ENCODE data around the gene PHF3.

Gene PHF3

GRCh38 chr6:63644668-63645326 is 9.2 kb downstream of the PHF3 start:
- DNase-seq = no peak

GRCh38 chr6:63649269-63649668 is 13.7 kb downstream of the PHF3 start:
- no peak for DNase-seq

DNA sequence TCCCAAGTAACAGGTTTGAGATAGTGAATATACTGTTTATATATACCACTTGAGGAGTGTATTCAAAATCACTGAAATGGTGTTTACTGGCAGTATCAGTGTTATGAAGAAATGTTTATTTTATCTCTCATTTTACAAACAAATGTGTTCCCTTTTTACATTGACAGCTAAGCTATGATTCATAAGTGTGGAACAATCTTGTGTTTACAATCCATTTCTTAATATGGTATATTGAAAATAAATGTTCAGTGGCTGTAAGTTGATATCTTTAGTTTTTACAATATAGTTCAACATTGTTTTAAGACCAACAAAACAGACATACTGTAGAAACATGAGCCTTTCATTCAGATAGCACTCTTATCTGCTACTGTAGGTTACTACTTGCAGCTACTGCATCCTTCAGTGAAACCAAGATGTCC is 14.3 kb downstream of the PHF3 start:
- DNase-seq = no peak

- DNase-seq = no peak
Measured at GRCh38 chr6:63652980-63653379, 17.4 kb downstream of the PHF3 start.

GRCh38 chr6:63660757-63661156 is 25.2 kb downstream of the PHF3 start:
- no peak for DNase-seq

DNA sequence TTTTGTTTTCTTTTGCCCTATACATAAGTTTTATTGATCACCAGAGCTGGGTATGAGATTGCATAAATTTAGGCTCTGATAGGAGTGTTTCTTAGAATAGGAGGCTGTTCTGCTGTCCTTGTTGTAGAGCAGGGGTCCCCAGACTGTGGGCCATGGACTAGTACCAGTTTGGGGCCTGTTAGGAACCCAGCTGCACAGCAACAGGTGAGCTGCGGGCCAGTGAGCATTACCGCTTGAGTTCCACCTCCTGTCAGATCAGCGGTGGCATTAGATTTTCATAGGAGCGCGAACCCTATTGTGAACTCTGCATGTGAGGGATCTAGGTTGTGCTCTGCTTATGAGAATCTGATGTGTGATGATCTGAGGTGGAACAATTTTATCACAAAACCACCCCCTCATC is 26.2 kb downstream of the PHF3 start:
- no peak for DNase-seq

DNA sequence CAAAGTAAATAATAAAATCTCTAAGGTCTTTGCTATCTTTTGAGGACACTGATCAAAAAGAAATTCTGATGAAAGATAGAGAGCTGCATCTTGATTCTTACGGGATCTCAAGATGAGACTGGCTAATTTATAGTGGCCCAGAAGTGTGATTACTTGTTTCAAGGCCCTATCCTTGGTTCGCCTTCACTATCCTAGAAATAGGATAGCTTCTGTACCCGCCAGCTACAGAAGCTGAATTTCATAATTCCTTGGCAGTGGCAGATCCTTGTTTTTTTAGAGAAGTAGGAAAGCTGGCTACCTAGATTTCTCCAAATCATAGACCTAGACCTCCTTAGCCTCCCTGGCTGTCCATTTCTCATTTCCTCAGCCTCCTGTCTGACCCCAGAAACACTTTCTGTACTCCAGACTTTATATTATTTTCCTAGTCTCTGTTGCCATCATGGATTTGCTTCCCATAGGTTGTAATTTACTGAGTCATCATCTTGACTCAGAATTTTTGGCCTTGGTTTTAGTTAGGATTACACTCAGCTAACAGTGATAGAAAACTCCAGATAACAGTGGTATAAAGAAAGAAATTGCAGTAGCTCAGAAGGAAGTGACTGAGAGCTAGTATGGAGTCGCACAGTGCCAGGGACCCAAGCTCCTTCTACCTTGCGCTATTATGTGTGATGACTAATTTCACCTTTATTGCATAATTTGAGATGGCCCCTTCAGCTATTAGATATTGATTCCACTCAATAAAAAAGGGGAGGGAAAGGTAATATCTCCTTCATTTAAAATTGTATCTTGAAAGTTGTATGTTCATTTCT is 27.7 kb downstream of the PHF3 start:
- DNase-seq = no peak

DNA sequence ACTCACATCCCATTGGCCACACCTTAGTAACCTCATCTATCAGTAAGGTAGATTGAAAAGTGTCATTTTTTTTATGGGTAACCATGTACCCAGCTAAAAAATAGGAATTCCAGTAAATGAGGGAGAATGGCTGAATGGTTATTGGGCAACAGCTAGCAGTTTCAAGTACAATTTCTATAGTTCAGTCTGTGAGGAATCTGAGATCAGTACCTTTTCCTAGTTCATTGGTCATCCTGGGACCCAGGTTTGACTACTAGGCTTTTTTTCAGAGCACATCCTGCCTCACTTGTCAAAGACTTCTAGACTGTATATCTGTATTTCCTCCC is 28.3 kb downstream of the PHF3 start:
- no peak for DNase-seq

GRCh38 chr6:63671098-63671754 is 35.6 kb downstream of the PHF3 start:
- no peak for DNase-seq

DNA sequence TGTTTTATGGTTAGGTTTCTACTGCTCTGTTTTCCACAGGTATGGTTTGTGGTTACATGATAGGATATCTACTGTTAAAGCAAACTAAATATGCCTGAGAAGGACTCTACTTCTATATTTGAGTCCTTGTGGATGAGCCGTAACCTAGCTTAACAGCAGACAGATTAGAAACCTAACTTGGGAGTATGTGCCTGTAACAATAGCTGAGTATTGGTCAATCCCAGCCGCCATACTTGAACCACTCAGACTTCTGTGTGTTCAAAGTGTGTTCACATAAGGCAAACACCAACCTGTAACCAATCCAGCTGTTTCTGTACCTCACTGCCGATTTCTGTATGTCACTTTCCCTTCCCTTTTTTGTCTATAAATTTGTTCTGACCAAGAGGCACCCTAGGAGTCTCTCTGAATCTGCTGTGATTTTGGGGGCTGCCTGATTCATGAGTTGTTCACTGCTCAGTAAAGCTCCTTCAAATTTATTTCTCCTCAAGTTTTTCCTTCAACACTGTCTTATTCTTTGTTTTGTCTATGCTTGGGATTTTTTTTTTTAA is 37.1 kb downstream of the PHF3 start:
- no peak for DNase-seq

DNA sequence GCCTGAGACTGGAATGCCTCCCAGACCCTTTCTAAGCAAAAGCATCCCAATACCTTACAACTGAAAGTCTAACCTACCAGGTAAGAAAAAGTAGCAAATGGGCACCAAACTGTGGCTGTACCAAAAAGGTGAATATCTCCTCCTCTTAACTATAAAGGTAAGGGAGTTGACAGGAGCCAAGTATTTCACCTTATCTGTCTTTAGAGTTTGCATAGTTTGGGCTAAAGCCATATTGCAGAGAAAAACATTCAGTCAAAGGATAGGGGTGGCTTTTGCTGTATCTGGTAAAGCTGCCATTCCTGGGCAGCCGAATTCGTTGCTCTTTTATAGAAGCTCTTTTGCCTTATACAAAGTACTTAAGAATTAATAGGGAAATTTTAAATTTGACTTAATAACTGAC is 38.1 kb downstream of the PHF3 start:
- no peak for DNase-seq

DNA sequence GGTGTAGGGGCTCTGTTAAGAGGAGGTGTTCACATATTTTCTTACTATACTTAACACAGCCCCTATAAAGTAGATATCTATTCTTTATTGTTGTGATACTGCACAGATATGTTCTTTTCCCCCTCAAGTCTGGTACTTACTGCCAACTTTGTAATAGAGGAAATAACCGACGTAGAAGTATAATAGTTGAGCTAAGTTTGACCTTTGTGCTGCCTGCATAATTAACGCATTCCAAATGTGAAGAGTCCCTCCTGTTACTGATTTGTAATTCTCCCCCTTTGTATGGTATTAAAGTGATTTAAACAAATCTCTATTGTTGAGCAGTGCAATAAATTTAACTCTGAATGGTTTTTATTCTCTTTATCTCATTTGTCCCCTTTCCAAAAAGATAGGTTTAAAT is 39.0 kb downstream of the PHF3 start:
- no peak for DNase-seq

GRCh38 chr6:63675138-63675537 is 39.5 kb downstream of the PHF3 start:
- no peak for DNase-seq

DNA sequence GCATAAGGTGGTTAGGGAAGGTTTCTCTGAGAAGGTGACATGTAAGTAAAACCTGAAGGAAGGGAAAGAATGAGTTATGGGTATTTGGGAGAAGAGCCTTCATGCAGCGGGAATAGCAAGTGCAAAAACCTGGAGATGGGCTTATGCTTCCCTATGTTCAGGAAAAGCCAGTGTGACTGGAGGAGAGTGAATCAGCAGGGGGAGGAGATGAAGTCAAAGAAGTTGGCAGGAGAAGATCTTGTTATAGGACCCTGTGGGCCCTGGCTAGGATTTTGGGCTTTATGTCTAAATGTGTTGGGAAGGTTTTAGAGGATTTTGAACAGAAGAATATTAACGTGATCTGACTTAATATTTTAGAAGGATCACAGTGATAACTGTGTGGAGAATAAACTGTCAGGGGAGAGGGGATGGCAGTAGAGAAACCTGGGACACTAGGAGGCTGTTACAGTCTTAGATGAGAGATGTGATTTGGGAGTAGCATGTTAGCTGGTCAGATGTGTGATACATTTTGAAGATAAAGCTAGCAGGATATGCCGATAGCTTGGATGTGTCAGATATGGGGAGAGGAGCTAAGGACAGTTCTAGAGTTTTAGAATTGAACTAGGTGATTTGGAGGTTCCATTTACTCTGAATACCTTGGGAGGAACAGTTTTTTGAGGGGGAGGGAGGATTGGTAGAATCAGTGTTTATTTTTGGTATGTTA is 41.0 kb downstream of the PHF3 start:
- DNase-seq = no peak

- no peak for DNase-seq
Measured at GRCh38 chr6:63677282-63677681, 41.7 kb downstream of the PHF3 start.

DNA sequence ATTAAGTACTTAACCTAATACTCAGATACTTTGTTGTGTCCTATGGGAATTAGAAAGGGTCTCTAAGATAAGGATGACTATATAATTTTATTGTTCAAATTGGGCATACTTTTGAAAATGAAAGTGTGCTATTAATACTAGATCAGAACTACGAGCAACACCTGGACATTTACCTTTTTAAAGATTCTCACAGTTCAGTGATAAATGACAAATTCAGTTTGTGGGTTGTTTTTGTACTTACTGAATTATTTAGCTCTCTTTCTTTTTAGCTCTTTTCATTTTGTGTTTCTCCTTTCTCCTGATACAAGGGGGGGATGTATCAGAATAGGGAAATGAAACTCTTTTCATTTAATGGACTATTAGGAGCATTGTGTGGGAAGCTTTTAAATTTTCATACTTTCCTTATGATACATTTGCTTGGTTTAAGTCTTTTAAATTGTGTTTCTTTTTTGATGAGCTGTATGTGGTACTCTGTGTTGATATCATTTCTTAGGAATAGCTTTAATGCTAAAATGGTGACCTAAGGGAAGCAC is 47.5 kb downstream of the PHF3 start:
- no peak for DNase-seq

DNA sequence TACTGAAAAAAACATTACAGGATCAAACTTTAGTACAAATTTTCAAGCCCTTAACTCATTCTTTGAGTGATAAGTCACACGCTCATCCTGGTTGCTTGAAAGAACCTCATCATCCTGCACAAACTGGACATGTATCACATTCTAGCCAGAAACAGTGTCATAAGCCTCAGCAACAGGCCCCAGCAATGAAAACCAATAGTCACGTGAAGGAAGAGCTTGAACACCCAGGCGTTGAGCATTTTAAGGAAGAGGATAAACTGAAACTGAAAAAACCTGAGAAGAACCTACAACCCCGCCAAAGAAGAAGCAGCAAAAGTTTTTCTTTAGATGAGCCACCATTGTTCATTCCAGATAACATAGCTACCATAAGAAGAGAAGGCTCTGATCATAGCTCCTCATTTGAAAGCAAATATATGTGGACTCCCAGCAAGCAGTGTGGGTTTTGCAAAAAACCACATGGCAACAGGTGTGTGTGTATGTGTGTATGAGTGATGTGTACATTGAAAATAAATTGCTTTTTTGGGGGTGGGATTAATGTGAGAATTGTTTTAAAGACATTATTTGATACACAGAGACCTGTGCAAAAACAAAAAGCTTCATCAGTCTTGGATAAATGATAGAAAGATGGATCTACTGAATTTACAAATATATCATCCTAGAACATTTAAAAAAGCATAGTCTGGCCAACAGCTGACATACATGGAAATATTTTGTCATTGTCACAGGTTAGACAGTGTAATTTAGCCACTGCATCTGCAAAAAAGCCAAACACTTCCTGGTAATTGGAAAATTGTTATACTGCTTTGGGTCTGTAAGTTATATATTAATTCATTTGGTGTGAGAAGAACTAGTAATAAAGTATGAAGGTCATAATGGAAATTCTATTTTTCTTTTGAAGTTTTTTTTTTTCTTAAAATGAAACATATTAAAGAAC is 50.1 kb downstream of the PHF3 start:
- no peak for DNase-seq

DNA sequence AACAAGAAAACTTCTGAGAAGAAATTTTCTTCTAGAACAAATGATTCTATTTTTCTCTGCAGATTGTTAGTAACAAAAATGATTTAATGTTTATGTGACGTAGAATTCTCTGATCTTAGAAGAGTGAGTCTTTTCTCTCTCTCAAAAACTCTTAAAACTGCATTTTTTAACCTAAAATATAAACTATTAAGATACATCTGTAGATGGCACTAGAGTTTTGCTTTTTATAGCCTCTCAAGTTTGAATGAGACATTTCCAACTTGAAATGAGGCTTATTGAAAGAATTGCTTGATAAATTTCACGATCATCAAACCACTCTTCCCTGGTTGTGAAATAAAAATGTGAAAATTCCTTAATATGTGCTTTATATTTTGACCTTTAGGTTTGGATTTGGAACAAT is 53.8 kb downstream of the PHF3 start:
- DNase-seq = no peak

DNA sequence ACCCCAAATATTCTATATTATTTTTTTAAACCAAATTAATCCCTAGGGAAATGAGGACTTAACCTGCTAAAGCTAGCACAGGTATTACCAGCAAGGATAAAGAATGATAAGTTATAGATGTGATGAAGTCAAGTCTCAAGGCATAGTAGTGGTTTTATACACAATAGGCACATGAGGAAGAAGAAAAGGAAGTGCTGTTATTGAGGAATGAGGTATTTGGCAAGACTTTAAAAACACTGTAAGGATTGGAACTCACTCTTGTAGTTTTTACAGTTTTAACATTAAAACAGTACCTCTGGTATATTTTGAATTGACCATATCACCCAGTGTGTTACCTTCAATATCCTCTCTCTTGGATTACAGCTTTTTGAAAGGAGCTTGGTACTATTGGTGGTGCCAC is 54.6 kb downstream of the PHF3 start:
- DNase-seq = no peak

GRCh38 chr6:63705707-63706106 is 70.1 kb downstream of the PHF3 start:
- no peak for DNase-seq

DNA sequence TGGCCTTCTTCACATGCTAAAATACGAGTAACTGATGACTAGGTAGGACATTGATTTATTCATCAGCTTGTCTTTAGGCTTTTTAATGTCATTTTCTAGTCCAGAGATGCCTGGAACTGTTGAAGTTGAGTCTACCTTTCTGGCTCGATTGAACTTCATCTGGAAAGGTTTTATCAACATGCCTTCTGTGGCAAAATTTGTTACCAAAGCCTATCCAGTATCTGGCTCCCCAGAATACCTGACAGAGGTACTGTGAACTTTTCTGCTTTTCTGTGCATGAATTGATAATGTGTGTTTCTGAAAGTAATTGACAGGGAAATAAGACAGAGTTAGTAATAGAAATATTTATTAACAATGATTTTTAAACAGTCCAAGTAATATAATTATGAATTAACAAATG is 71.0 kb downstream of the PHF3 start:
- DNase-seq = no peak

GRCh38 chr6:63708631-63709030 is 73.0 kb downstream of the PHF3 start:
- no peak for DNase-seq

Data from central memory CD4-positive, alpha-beta T cell (primary cell).